IPS-18a (cell line): ENCODE results near the gene LGALS12.

Source experiments
- H3K27ac ChIP-seq: one replicate; pipeline ENCODE4 v1.5.1; 2013; ENCODE audit warnings: low read length
- H3K27me3 ChIP-seq: one replicate; pipeline ENCODE4 v1.6.1; 2013; ENCODE audit warnings: mild to moderate bottlenecking, low read length; ENCODE audit not compliant: control insufficient read depth, insufficient read depth
- H3K36me3 ChIP-seq: one replicate; pipeline ENCODE4 v1.6.1; 2013; ENCODE audit warnings: low read depth, low read length; ENCODE audit not compliant: control insufficient read depth
- H3K4me1 ChIP-seq: one replicate; pipeline ENCODE4 v1.6.1; 2013; ENCODE audit warnings: low read depth, low read length; ENCODE audit not compliant: control insufficient read depth
- H3K4me3 ChIP-seq: one replicate; pipeline ENCODE4 v1.5.1; 2013; ENCODE audit warnings: low read length
- H3K9ac ChIP-seq: one replicate; pipeline ENCODE4 v1.6.1; 2013; ENCODE audit warnings: mild to moderate bottlenecking, low read length, moderate library complexity
- H3K9me3 ChIP-seq: one replicate; pipeline ENCODE4 v1.6.1; 2013; ENCODE audit warnings: low read depth, low read length; ENCODE audit not compliant: control insufficient read depth

The LGALS12 gene

GRCh38 chr11:63507511-63507910, 1.6 kb downstream of the LGALS12 start:
- H3K27me3 ChIP-seq = no peaks in the 10 kb centered on the region
- H3K27ac ChIP-seq = no peak overlapping the region
- H3K9me3 ChIP-seq = no peaks in the 10 kb centered on the region
- H3K9ac ChIP-seq = no peak overlapping the region
- H3K36me3 ChIP-seq = no peaks in the 10 kb centered on the region
- no peak overlapping the region for H3K4me3 ChIP-seq
- H3K4me1 ChIP-seq = peaks cover 26% of the 10 kb centered on the region

GRCh38 chr11:63508009-63508408, 2.1 kb downstream of the LGALS12 start:
- H3K4me3 ChIP-seq = no peak overlapping the region
- H3K36me3 ChIP-seq = no peaks in the 10 kb centered on the region
- H3K9ac ChIP-seq = no peak overlapping the region
- peaks cover 23% of the 10 kb centered on the region for H3K4me1 ChIP-seq
- H3K27me3 ChIP-seq = no peaks in the 10 kb centered on the region
- no peak overlapping the region for H3K27ac ChIP-seq
- no peaks in the 10 kb centered on the region for H3K9me3 ChIP-seq

GRCh38 chr11:63508745-63509144, 2.9 kb downstream of the LGALS12 start:
- Histone ChIP-seq H3K4me1 (peaks cover 16% of the 10 kb centered on the region), H3K9ac (no peak overlapping the region), H3K36me3 (no peaks in the 10 kb centered on the region), H3K4me3 (no peak overlapping the region), H3K27ac (no peak overlapping the region), H3K9me3 (no peaks in the 10 kb centered on the region), H3K27me3 (no peaks in the 10 kb centered on the region)

- H3K9me3 ChIP-seq = no peaks in the 10 kb centered on the region
- no peak overlapping the region for H3K4me3 ChIP-seq
- no peaks in the 10 kb centered on the region for H3K27me3 ChIP-seq
- no peak overlapping the region for H3K27ac ChIP-seq
- no peaks in the 10 kb centered on the region for H3K36me3 ChIP-seq
- H3K9ac ChIP-seq = no peak overlapping the region
- H3K4me1 ChIP-seq = peaks cover 7% of the 10 kb centered on the region
Observed at GRCh38 chr11:63510360-63511047, 4.6 kb downstream of the LGALS12 start.

- H3K27me3 ChIP-seq = no peaks in the 10 kb centered on the region
- no peak overlapping the region for H3K9ac ChIP-seq
- H3K36me3 ChIP-seq = no peaks in the 10 kb centered on the region
- H3K4me1 ChIP-seq = peaks cover 2% of the 10 kb centered on the region
- H3K27ac ChIP-seq = no peak overlapping the region
- H3K4me3 ChIP-seq = no peak overlapping the region
- no peaks in the 10 kb centered on the region for H3K9me3 ChIP-seq
Observed at GRCh38 chr11:63511048-63511748, 5.3 kb downstream of the LGALS12 start.

GRCh38 chr11:63512816-63513215, 6.9 kb downstream of the LGALS12 start:
- Histone ChIP-seq H3K4me1 (no peaks in the 10 kb centered on the region), H3K36me3 (no peaks in the 10 kb centered on the region), H3K9ac (no peak overlapping the region), H3K9me3 (no peaks in the 10 kb centered on the region), H3K27me3 (no peaks in the 10 kb centered on the region), H3K4me3 (no peak overlapping the region), H3K27ac (no peak overlapping the region)

- Histone ChIP-seq H3K4me1 (no peaks in the 10 kb centered on the region), H3K27me3 (no peaks in the 10 kb centered on the region), H3K4me3 (no peak overlapping the region), H3K9me3 (no peaks in the 10 kb centered on the region), H3K27ac (no peak overlapping the region), H3K36me3 (no peaks in the 10 kb centered on the region), H3K9ac (no peak overlapping the region)
Observed at GRCh38 chr11:63516109-63516508, 10.2 kb downstream of the LGALS12 start.

- no peaks in the 10 kb centered on the region for H3K9me3 ChIP-seq
- no peaks in the 10 kb centered on the region for H3K4me1 ChIP-seq
- H3K36me3 ChIP-seq = no peaks in the 10 kb centered on the region
- no peak overlapping the region for H3K27ac ChIP-seq
- H3K4me3 ChIP-seq = no peak overlapping the region
- no peaks in the 10 kb centered on the region for H3K27me3 ChIP-seq
- H3K9ac ChIP-seq = no peak overlapping the region
Observed at GRCh38 chr11:63517156-63517555, 11.3 kb downstream of the LGALS12 start.

- Histone ChIP-seq H3K36me3 (no peaks in the 10 kb centered on the region), H3K9me3 (no peaks in the 10 kb centered on the region), H3K4me3 (no peak overlapping the region), H3K27ac (no peak overlapping the region), H3K4me1 (no peaks in the 10 kb centered on the region), H3K9ac (no peak overlapping the region), H3K27me3 (no peaks in the 10 kb centered on the region)
Observed at GRCh38 chr11:63518548-63518947, 12.7 kb downstream of the LGALS12 start.

GRCh38 chr11:63520606-63521170, 14.8 kb downstream of the LGALS12 start:
- Histone ChIP-seq H3K27me3 (no peaks in the 10 kb centered on the region), H3K27ac (no peak overlapping the region), H3K36me3 (no peaks in the 10 kb centered on the region), H3K9me3 (peaks cover 6% of the 10 kb centered on the region), H3K4me3 (no peak overlapping the region), H3K4me1 (no peaks in the 10 kb centered on the region), H3K9ac (no peak overlapping the region)

GRCh38 chr11:63521896-63522295, 16.0 kb downstream of the LGALS12 start:
- no peaks in the 10 kb centered on the region for H3K27me3 ChIP-seq
- no peaks in the 10 kb centered on the region for H3K4me1 ChIP-seq
- H3K9ac ChIP-seq = no peak overlapping the region
- peaks cover 6% of the 10 kb centered on the region for H3K9me3 ChIP-seq
- H3K4me3 ChIP-seq = no peak overlapping the region
- H3K36me3 ChIP-seq = no peaks in the 10 kb centered on the region
- no peak overlapping the region for H3K27ac ChIP-seq

- Histone ChIP-seq H3K4me1 (peaks cover 7% of the 10 kb centered on the region), H3K36me3 (no peaks in the 10 kb centered on the region), H3K27ac (no peak overlapping the region), H3K9me3 (peaks cover 6% of the 10 kb centered on the region), H3K9ac (no peak overlapping the region), H3K4me3 (no peak overlapping the region), H3K27me3 (no peaks in the 10 kb centered on the region)
Observed at GRCh38 chr11:63523151-63523550, 17.3 kb downstream of the LGALS12 start.
